Stimulated activated CD4-positive, alpha-beta T cell treated with anti-CD3 and anti-CD28 coated beads, Interleukin-15, amount 100 ng/mL, for 48 hours (primary cell): ENCODE results near the gene TMEM171.

Experiments used
- DNase-seq, 2 donors: peaks; one replicate each; pipeline ENCODE4 v3.0.0-alpha.2; 2020; ENCODE audit warnings: low read depth in 2 of 2

Gene TMEM171

DNA sequence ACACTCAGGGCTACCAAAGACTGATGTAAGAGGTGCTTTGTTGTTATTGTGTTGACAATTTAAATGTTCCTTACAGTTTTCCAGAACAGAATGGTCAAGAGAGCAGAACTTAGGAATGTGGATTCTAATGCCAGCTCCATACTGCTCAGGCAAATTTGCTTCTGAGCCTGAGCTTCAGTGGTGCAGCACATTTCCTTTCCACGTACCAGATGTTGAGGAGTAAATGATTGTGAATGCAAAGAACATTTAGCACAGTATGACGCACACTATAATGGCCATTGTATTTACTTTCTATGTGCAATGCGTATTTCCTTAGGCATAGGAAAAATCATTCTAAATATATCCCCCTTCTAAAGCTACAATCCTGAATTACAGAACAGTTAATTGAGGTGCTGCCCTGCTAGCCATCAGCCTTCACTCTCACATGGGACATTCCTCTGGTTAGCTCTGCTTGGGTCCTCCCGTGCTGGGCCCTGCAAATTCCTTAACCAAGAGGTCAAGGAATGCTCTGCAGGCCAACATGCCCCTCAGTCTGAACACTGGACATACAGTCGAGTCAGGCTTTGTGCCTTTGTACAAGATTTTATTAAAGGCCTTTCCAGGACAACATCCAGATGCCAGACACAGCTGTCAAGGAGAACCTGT, 31.5 kb downstream of the TMEM171 start:
- no peak for DNase-seq

DNA sequence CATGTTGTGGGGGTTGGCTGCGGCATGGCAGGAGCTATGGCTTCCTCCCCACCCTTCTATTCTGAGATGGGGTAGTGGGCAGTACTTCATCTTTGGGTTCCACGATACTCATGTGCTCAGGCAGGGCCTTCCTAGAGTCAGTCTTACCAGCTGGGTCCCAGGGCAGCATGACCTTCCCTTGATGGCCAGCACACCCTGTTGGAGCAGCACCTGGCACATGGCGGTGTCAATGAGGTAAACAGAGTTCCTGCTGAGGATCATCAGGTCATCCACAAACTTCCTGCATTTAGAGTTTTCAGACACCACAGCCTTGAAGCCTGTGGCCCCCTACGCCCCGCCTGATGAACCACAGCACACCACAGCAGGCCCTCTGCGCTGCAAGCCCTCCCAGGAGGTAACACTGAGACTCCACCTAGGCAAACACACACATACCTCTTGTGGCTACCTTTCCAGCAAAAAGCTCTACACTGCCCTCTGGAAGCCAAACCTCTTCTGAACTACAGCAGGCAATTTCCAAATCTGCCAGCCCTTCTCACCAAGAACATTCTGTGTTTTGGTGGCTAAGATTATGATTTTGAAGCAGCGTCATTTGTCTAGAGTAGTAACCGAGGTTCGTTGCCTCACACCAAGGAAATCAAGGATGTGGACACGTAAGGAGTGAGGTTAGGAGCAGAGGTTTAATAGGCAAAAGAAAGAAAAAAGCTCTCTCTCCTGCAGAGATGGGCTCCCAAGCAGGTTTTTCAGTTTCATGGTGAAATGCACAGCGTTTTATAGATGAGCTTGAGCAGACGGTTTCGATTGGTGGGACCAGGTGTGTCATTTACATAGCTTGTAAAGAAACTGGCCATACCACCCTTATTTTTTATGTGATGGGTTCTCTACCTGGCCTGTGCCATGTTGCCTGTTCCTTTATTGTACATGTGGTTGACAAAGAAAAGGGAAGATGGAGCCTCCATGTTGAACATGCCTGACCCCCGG, 32.3 kb downstream of the TMEM171 start:
- DNase-seq, result no peak

DNA sequence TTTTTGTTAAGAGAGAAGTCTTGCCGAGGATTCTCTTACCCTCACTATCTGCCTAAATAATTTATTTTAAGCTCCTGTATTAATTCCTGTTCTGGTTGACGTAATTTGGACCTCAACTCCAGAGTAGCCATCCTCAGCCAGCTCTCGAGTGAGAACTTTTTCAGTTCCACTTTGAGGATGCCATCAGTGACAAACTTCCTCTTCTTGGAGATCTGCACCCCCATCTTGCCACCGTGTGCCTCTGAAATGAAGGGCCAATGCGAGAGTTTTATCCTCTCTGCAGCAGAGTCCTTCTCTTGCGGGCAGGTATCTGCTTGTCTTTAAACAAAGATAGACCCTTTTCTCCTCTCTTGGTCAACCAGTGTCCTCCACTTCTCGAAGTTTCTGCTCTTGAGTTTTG, 33.1 kb downstream of the TMEM171 start:
- DNase-seq, result no peak

DNA sequence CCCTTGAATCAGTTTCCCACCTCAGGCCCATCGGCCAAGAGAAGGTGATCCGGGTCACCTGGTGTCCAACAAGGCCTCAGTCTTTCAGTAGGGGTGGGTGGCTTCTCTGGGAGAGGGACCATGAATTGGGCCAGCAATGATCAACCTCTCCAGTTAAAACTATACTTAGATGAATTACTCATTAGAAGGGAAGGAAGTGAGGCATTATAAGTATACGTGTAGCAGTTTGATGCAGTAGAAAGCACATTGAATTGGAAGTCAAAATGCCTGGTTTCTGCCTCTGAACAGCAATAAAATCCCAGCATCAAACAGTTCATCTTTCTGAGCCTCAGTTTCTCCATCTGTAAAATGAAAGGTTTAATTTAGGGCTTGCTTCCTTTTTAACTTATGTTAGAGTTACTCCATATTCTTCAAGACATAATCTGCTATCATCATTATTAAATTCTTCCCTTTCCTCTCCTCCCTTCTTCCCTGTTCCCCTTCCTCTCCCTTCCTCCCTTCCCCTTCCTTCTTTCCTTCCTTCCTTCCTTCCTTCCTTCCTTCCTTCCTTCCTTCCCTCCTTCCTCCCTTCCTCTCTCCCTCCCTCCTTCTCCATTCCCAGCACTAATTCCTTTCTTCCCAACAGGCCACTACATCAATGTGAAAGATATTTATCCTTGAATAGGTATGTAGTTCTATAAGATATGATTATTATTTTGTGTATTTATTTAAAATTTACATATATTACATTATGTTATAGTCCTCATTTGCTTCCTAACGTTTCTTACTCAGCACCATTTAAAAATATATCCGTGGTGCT, 34.0 kb downstream of the TMEM171 start:
- DNase-seq, result no peak

DNA sequence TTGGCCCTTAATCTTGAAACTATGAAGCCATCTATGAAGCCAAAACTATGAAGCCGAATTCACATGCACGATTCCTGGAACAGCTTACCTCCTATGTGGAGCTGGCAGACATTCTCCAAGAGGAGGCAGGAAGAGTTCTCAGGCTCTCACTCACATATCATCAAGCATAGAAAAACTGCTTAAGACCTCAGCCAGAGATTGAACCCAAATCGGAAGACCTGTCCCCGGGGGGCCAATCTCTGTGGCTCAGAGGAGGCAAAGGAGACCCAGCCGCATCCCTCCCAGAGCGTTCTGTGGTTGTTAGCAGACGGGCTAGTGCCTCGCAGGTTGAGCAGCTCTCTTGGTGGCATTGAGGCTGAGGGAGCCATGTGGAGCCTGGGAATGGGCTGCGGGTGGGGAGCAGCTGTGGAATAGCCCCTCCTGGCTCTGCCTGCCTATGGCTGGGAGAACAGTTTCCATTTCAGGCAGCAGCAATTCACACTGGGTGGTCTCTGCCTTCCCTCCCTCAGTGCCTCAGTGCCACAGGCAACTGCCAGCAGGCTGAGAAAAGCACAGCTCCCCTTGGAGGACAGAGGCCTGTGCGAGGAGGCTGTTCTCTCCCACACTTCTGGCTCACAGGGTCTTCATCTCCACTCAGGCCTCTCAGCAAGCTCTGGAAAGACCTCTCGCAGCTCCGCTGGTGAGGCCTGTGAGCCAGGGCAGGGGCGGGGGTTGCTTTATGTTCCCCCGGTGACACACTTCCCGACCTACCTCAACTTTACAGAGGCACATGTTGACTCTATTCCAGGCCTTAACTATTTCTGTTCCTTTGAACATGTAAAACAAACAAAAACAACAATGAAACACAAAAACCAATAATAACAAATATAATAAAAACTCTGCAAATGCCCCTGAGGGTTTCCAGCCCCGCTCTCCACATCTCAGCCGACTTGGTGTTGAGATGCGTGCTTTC, 35.2 kb downstream of the TMEM171 start:
- no peak for DNase-seq

DNA sequence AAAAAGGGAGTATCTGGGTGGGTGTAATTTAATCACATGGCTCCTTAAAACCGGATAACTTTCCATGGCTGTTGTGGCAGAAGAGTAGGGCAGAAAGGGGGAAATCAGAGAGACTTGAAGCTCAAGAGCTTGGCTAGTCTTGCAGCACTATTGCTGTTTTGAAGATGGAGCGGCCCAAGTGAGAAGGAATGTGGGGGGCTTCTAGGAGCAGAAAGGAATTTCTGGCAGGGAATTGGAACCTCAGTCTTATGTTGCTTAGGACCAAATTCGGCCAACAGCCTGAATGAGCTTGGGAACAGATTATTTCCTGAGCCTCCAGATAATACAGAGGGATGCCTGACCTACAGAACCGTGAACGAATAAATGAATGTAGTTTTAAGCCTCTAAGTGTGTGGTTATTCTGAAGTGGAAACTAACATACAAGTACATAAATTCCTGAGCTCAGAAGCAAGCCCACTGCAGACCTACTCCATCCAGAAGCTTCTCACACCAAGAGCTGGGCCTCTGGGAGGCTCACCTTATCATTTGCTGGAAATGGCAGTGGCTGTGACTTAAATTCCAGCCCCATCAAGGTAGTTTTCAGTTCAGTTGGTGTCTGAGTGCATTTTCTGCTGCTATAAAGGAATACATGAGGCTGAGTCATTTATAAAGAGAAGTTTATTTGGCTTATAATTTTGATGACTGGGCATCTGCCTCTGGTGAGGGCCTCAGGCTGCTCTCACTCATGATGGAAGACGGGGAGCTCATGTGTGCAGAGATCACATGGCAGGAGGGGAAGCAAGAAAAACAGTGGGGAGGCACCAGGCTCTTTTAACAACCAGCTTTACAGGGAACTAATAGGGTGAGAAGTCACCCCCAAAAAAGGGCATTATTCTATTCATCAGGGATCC, 37.3 kb downstream of the TMEM171 start:
- DNase-seq, result no peak

DNA sequence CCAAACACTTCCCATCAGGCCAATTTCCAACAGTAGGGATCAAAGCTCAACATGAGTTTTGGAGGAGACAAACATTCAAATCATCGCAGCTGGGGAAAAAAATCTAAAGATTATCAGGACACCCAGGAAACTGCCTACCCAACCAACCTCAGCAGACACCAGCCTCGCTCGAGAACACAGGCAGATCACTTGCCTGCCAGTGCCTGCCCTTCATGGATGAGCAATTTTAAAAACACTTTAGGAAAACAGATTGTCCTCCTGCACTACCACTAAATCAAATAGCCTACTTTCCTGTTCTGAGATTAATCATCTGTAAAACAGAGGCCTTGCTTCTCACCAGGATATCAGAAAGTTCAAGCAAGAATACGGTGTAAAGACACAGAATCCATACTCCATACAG, 37.9 kb downstream of the TMEM171 start:
- DNase-seq, result no peak

DNA sequence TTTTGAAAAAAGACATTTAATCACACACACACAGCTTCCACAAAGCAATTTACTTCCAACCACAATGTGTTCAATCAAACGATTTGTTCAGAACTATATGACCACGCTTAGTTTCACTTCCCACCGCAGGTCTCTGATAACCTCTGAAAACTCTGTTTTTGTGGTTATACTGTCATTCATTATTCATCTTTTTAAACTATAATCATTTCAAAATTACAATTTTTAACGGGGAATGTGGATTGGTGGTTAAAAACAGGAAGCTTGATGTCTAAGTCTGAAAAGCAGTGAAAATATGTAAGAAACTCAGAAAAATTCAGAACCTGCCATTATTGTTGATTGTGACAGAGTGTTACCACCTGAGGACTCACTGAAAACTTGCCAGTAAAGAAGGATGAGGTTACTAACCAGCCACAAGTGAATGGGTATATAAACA, 39.9 kb downstream of the TMEM171 start:
- DNase-seq, result peak; percentile 62 to 72

DNA sequence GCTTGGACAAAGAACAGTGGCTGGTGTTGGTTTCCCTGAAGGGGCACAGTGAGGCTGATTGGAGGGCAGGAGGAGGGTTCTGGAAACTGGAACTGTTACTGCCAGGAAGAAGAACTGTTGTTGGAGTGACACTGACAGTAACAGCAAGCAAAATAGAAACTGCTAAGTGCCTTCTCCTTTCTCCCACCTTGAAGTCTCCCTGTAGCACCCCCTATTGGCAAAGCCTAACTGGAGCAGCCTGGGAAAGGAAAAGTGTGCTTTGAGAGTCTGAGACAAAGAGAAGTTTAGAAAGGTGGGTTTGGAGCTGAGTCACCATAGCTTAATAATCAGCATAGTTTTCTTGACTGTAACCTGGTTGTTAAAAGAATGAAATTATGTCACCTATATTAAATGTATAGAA, 50.1 kb downstream of the TMEM171 start:
- DNase-seq, result peak in 1 of 2 donors; percentile 1

DNA sequence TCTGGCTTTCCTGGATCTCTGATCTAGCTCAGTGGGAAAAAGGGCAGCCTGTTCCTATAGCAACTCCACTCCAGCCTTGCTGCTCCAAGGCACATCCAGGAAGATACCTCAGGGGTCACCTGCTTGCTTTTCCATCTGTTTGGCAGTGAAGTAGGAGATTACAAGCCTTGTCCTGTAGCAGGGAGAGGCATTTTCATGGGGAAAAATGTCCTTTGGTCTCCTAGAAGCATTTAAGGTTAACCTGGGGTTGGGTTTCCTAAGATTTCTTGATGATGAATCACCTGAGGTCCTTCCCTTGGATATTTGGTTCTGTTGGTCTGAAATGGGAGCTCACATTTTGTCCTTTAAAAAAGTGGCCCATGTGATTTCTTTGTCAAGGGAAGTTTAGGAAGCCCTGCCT, 51.1 kb downstream of the TMEM171 start:
- no peak for DNase-seq

DNA sequence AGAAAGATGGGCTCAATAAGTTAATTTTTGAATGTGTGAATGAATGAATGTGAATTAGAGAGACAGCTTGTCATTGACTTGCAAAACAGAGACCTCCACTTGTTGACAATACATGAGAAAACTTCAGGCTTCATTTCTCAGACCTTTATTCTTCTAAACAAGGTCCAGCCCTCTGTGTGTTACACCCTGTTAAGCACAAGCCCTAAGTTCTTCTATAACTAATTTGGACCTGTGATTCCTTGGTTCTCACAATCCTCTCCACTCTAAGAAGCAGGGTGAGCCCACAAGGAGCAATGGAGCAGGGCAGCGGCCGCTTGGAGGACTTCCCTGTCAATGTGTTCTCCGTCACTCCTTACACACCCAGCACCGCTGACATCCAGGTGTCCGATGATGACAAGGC, 52.6 kb downstream of the TMEM171 start, which contains the start of gene TMEM174:
Gene TMEM174, plus strand, starts transcription at position 243 of the 400 bp plus-strand sequence. Its CDS starts 51 bp downstream, at position 294.
- DNase-seq, result no peak

DNA sequence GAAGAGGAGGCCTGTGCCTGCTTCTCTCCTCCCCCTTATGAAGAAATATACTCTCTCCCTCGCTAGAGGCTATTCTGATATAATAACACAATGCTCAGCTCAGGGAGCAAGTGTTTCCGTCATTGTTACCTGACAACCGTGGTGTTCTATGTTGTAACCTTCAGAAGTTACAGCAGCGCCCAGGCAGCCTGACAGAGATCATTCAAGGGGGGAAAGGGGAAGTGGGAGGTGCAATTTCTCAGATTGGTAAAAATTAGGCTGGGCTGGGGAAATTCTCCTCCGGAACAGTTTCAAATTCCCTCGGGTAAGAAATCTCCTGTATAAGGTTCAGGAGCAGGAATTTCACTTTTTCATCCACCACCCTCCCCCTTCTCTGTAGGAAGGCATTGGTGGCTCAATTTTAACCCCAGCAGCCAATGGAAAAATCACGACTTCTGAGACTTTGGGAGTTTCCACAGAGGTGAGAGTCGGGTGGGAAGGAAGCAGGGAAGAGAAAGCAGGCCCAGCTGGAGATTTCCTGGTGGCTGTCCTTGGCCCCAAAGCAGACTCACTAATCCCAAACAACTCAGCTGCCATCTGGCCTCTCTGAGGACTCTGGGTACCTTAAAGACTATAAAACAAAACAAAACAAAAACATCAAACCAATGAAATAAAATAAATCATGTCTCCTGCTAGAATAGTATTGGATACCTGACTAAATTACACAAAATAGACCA, 53.9 kb downstream of the TMEM171 start:
- DNase-seq, result no peak

DNA sequence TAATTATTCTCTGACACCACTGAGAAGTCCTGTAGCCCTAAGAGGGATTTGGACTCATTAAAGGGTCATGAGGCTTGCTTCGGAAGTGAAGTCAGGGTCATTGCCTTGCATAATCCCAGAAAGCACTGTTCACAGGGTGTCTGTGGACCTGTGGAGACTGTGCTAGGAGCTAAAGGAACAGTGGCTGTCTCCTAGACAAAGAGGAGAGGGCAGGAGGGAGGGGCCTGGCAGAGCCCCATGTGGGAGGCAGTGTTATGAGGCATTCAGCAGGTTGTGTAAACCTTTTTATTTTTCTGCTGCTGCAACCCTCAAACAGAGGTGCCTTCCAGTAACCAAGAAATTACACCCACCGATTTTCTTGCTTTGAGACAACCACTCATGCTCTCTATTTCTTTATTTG, 55.9 kb downstream of the TMEM171 start:
- DNase-seq, result no peak

DNA sequence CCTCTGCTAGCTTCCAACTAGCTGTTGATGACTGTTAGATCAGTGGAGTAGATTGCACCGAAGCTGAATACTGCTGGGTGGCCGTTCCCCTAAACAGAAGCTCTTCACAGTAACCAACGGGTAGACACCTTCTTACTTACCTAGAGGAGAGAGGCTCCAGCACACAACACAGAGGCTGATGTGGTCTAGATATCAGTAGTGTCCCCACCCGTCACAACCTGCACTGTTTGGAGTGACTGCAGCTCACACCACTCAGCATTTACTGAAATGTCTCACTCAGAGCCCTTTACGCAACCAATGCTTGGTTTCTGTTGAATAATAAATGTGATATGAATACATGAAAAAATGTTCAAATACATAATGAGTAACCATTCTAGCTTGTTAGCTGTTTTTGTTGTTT, 57.9 kb downstream of the TMEM171 start:
- DNase-seq, result no peak

DNA sequence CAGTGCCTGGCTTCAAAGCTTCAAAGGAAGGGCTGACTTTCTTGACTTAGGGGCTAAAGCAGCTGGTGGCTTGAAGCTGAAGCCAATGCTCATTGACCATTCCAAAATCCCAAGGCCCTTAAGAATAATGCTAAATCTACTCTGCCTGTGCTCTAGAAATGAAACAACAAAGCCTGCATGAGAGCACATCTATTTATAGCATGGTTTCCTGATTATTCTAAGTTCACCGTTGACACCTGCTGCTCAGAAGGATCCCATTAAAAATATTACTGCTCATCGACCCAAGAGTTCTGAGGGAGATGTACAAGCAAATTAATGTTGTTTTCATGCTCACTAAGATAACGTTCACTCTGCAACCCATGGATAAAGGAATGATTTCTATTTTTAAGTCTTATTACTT, 59.4 kb downstream of the TMEM171 start:
- DNase-seq, result no peak

DNA sequence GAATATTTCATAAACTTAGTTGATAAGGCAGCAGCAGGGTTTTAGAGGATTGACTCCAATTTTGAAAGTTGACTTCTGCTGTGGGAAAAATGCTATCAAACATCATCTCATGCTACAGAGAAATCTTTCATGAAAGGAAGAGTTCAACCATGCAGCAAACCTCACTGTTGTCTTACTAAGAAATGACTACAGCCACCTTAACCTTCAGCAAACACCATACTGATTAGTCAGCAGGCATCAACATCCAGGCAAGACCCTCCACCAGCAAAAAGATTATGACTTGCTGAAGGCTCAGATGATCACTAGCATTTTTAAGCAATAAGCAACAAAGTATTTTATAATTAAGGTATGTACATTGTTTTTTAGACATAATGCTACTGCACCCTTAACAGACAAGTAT, 60.2 kb downstream of the TMEM171 start:
- no peak for DNase-seq
